GM12892 (cell line): ENCODE results near the gene CD40.

ENCODE experiments used
- POLR2A ChIP-seq: IDR thresholded peaks from 2 replicates; pipeline ENCODE4 v1.6.1; 2011; ENCODE audit warnings: low read depth, low read length, control low read depth
- POLR2AphosphoS5 ChIP-seq: IDR thresholded peaks from 2 replicates; pipeline ENCODE4 v1.6.1; 2011; ENCODE audit warnings: low read depth, low read length, control low read depth
- TAF1 ChIP-seq: IDR thresholded peaks from 2 replicates; pipeline ENCODE4 v1.6.1; 2011; ENCODE audit warnings: low read depth, mild to moderate bottlenecking, control low read depth, low read length, borderline replicate concordance

DNA sequence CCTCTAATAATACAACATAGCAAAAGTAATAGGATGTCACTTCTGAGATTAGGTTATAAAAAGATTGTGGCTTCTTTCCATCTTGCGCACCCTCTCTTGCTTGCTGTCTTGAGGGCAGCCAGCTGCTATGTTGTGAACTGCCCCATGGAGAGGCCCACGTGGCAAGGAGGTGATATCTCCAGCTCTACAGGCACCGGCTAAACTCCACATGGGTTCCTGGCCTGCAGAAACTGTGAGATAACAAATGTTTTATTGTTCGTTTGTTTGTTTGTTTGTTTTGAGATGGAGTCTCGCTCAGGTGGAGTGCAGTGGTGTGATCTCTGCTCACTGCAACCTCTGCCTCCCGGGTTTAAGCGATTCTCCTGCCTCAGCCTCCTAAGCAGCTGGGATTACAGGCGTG lies 38.0 kb downstream of the CD40 start:
- no peak for TF ChIP-seq POLR2A
- no peak for TF ChIP-seq POLR2AphosphoS5
- TF ChIP-seq TAF1: no peak
